RCC 7860 (cell line): ENCODE measurements around the gene ADAM15.

Experiments used
- DNase-seq: peaks from one replicate; pipeline ENCODE4 v3.0.0-alpha.2; 2015; ENCODE audit warnings: low spot score
- FAIRE-seq: peaks from 2 replicates; lab custom pipeline; 2012; peaks lifted over from hg19 to GRCh38; lab: Jason Lieb, UNC

ADAM15 gene

DNA sequence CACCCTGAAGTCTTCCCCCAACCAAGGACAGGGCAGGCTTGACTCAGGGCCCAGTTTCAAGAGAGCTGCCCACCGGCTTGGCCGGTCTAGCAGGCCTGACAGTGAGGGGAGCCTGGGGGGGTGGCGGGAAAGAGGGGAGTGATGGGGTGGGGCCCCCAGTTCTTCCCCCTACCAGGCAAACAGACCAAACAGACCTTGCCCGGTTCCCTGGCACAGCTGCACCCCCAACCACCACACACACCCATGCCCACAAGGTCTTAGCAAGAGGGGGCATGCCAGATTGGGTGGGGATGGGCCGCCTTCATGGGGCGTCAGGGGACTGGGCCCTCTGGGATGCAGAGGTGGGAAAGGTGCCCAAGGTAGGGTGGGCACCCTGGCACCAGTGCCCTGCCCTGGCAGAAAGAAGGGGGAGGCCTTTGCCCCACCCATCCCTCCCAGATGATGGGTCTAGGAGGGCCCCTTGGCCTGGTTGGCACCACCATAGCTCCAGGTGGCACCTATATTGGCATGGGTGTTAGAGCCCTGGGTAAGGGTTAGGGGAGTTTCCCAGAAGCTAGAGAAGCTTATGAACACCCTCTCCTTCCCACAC, 39.6 kb upstream of the ADAM15 start:
- DNase-seq: no peak
- FAIRE-seq: no peak

- FAIRE-seq (no peak), DNase-seq (no peak)
Measured at GRCh38 chr1:155012026-155012546, 39.0 kb upstream of the ADAM15 start.

GRCh38 chr1:155012776-155013602, 38.1 kb upstream of the ADAM15 start:
- FAIRE-seq: no peak
- no peak for DNase-seq

DNA sequence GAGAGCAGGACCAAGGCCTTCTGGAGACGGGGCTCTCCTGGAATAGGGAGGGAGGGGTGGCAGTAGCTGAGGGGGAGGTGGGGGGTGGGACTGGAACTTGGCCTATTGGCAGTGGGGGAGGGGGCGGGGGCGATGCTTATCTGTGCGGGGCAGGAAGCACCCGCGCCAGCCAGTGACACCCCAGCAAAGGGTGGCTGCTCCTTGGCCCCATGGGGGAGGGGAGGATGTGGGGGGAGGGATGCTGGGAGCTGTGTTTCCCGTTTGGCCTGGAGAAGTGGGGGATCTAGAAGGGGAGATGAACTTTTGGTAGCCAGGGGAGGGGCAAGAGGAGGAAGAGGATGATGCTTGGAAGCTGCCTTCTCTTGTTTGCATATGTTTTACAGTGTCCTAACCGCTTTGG, 37.5 kb upstream of the ADAM15 start:
- DNase-seq (no peak), FAIRE-seq (no peak)

GRCh38 chr1:155014709-155015508, 36.2 kb upstream of the ADAM15 start:
- no peak for FAIRE-seq
- no peak for DNase-seq

DNA sequence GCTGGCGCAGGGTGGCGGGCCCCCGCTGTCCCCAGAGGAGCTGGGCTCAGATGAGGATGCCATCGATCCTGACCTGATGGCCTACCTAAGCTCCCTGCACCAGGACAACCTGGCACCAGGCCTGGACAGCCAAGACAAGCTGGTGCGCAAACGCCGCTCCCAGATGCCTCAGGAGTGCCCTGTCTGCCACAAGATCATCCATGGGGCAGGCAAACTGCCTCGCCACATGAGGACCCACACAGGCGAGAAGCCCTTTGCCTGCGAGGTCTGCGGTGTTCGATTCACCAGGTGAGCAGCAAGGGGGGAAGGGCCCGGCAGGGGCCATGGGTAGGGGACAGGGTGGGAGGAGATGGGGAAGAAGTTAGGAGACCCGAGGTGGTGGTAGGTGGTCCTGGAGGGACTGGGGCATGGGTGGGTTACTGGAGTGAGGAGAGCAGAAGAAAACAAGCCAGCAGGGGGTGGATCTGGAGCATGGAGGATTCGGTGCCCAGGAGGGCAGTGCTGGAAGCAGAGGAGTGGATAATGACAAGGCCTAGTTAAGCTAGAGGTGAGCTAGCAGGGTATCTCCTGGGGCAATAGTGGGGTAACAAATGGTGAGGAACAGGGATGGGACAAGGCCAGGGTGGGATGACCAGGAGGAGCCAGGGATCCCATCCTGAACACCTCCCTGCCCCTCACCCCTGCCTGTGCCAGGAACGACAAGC, 35.4 kb upstream of the ADAM15 start:
- FAIRE-seq (no peak), DNase-seq (no peak)

- FAIRE-seq (no peak), DNase-seq (no peak)
Measured at GRCh38 chr1:155016231-155016831, 34.8 kb upstream of the ADAM15 start.

GRCh38 chr1:155017041-155017945, 33.8 kb upstream of the ADAM15 start:
- FAIRE-seq (no peak), DNase-seq (peak; percentile 83)

GRCh38 chr1:155017946-155018316, 33.2 kb upstream of the ADAM15 start:
- FAIRE-seq: no peak
- DNase-seq: no peak

DNA sequence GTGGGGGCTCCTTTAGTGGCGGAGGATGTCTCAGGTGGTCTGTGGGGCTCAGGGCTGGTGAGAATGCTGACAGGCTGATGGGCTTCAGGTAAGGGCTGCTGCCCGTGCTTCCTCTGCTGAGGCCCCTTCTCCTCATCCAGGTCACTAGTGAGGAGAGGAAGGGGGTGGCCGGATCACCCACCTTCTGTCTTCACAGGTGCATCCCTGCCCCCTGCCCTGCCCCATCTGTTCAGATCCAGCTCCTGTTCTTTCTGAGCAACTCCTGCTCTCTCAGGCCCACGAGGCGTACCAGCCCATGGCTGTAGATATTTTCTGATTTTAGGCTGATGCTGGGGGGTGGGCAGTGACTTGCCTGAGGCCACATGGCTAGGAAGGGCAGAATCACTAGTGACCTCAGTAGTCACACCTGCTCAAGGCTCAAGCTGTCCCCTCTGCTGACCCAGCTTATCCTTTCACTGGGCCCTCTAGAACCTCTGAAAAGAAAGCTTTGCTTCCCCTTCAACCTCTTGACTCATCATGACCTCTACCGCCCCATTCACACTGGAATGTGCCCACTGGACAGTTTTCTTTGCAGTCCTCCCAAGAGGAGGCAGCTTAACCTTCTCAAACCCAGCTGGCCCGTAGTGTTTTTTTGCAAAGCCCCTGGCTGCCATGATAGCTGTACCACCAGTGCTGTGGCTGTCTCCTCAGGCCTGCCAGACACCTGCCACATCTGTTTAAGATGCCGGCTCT, 32.3 kb upstream of the ADAM15 start:
- no peak for DNase-seq
- FAIRE-seq: no peak

- no peak for FAIRE-seq
- no peak for DNase-seq
Measured at GRCh38 chr1:155019377-155020245, 31.5 kb upstream of the ADAM15 start.

- no peak for DNase-seq
Measured at GRCh38 chr1:155022136-155022926, 28.8 kb upstream of the ADAM15 start.

GRCh38 chr1:155022927-155023236, 28.2 kb upstream of the ADAM15 start:
- no peak for FAIRE-seq
- DNase-seq: no peak

More at GRCh38 chr1:155022136-155022926, 28.8 kb upstream of the ADAM15 start:
- no peak for FAIRE-seq

- DNase-seq (no peak), FAIRE-seq (no peak)
Measured at GRCh38 chr1:155023627-155024026, 27.5 kb upstream of the ADAM15 start.

DNA sequence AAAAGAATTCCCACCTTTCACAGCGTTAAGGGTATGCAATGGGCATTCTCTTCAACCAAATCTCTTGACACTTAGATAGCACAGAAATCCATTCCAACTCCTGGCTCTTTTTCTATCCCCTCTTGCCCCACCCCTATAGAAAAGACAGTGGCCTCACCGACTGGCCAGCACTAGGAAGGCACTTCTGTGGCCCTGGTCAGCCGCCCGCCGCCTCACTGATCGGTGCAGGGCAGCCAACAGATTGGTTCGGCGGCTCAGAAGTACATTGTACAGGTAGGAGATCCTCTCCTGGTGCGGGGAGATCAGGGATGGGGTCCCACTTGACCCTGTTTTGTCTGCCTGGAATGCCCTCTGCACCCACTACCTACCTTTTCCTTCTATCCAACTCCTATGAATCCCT, 26.8 kb upstream of the ADAM15 start:
- DNase-seq (no peak), FAIRE-seq (no peak)

- no peak for FAIRE-seq
Measured at GRCh38 chr1:155026154-155026553, 25.0 kb upstream of the ADAM15 start.

DNA sequence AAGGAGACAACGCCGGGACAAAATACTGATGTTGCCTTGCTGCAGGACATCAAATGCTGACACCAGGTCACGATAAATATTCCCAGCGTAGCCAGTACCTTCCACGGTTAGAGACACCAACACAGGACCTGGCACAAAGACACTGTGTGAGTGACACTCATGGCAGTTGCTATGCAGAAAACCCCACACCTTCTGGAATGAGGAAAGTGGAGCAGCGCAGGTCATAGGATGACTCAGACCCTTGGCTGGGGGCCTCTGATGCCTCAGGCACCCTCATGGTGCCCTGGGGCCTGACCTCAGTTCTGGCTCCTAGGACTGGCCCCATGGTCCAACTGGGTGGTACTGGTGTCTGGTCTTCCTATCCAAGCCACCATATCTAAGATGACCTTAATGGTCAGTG, 24.5 kb upstream of the ADAM15 start:
- DNase-seq (peak; percentile 64), FAIRE-seq (no peak)

More at GRCh38 chr1:155026154-155026553, 25.0 kb upstream of the ADAM15 start:
- DNase-seq: no peak
